ENCODE results near the gene PGAP1. TPM values are rescaled to one million over a fixed set of nuclear protein-coding genes. Genes with fewer than 3 reads are reported as not detected.
"Not testable (repeated sequence)": the region's sequence is repeated elsewhere in the genome, so short reads cannot be mapped to it uniquely, and the experiment has no call there.

The PGAP1 gene
- polyA plus RNA-seq, 3 donors = 0.10 to 0.81 (median 0.33) TPM

- no peaks in the 10 kb centered on the region for H3K27me3 ChIP-seq (ENCODE audit: control insufficient read depth in 2 of 2, insufficient read depth in 2 of 2, low read length in 2 of 2)
- H3K79me2 ChIP-seq (ENCODE audit: insufficient read depth, low read length) = no peaks in the 10 kb centered on the region
- DNase-seq = no peak
- peaks cover 4 to 9% of the 10 kb centered on the region in 2 donors for H3K36me3 Mint-ChIP-seq
- no peak overlapping the region for H3K4me2 ChIP-seq (replicated peaks; ENCODE audit: extremely low read depth, low read length, poor library complexity, severe bottlenecking)
- no CpG with 5 or more reads among the region's 1 CpG for WGBS (ENCODE audit: insufficient coverage)
- H3K4me1 ChIP-seq (ENCODE audit: control insufficient read depth in 1 of 2, insufficient read depth in 2 of 2, low read length in 2 of 2) = peaks cover 11 to 13% of the 10 kb centered on the region in 2 donors
- H3K27me3 Mint-ChIP-seq (ENCODE audit: low read depth in 3 of 3) = peaks cover 0 to 1% (median 0%) of the 10 kb centered on the region in 3 donors
- H3K4me1 Mint-ChIP-seq = peaks cover 12% of the 10 kb centered on the region
- intact Hi-C loops (cut with micrococcal nuclease) = no loop called here
- TF ChIP-seq CTCF (IDR thresholded peaks at IDR 0.05) = no peak
- no peak overlapping the region for H3K27ac Mint-ChIP-seq
- H3K9me3 Mint-ChIP-seq = peaks cover 0 to 3% (median 0%) of the 10 kb centered on the region in 7 donors
- H3K9me3 ChIP-seq (replicated peaks in 1 of 2; ENCODE audit: control insufficient read depth in 1 of 2, insufficient read depth in 1 of 2, low read length in 2 of 2) = no peaks in the 10 kb centered on the region
- H3K4me3 Mint-ChIP-seq = no peak overlapping the region
- H3K36me3 ChIP-seq (replicated peaks in 1 of 2; ENCODE audit: control insufficient read depth in 1 of 2, insufficient read depth in 2 of 2, low read length in 2 of 2) = no peaks in the 10 kb centered on the region
- no peak overlapping the region for H3K27ac ChIP-seq (ENCODE audit: low read depth in 1 of 2, low read length in 2 of 2)
- no peak overlapping the region for H2AFZ ChIP-seq (ENCODE audit: insufficient read depth, low read depth, low read length, poor library complexity, severe bottlenecking)
- no peaks in the 10 kb centered on the region for H4K20me1 ChIP-seq (ENCODE audit: insufficient read depth, low read length)
- no peak overlapping the region for H3K9ac ChIP-seq (ENCODE audit: insufficient read depth, low read length, poor library complexity, severe bottlenecking)
- H3K4me3 ChIP-seq (replicated peaks in 1 of 3; ENCODE audit: low read depth in 2 of 3, low read length in 3 of 3) = no peak overlapping the region
Measured at GRCh38 chr2:196913691-196914090, 12.8 kb downstream of the PGAP1 start.

- H3K27ac Mint-ChIP-seq; H3K9me3 ChIP-seq (replicated peaks in 1 of 2; ENCODE audit: control insufficient read depth in 1 of 2, insufficient read depth in 1 of 2, low read length in 2 of 2); H4K20me1 ChIP-seq (ENCODE audit: insufficient read depth, low read length); H3K9ac ChIP-seq (ENCODE audit: insufficient read depth, low read length, poor library complexity, severe bottlenecking); H3K79me2 ChIP-seq (ENCODE audit: insufficient read depth, low read length); H3K4me3 Mint-ChIP-seq; H3K9me3 Mint-ChIP-seq; intact Hi-C loops (cut with micrococcal nuclease); H3K36me3 Mint-ChIP-seq; H3K27ac ChIP-seq (ENCODE audit: low read depth in 1 of 2, low read length in 2 of 2); H3K36me3 ChIP-seq (replicated peaks in 1 of 2; ENCODE audit: control insufficient read depth in 1 of 2, insufficient read depth in 2 of 2, low read length in 2 of 2); H3K27me3 Mint-ChIP-seq (ENCODE audit: low read depth in 3 of 3); H2AFZ ChIP-seq (ENCODE audit: insufficient read depth, low read depth, low read length, poor library complexity, severe bottlenecking); H3K4me3 ChIP-seq (replicated peaks in 1 of 3; ENCODE audit: low read depth in 2 of 3, low read length in 3 of 3); H3K27me3 ChIP-seq (ENCODE audit: control insufficient read depth in 2 of 2, insufficient read depth in 2 of 2, low read length in 2 of 2); H3K4me2 ChIP-seq (replicated peaks; ENCODE audit: extremely low read depth, low read length, poor library complexity, severe bottlenecking); H3K4me1 ChIP-seq (ENCODE audit: control insufficient read depth in 1 of 2, insufficient read depth in 2 of 2, low read length in 2 of 2); H3K4me1 Mint-ChIP-seq; DNase-seq: not testable (repeated sequence)
- WGBS (ENCODE audit: insufficient coverage) = no CpG with 5 or more reads among the region's 15 CpGs
Measured at GRCh38 chr2:196905365-196905764, 21.1 kb downstream of the PGAP1 start.
